Measurements from ENCODE around the gene SEMA5A. TPM values are rescaled to one million over a fixed set of nuclear protein-coding genes. Genes with fewer than 3 reads are reported as not detected.

Gene SEMA5A
- total RNA-seq, 1 donor from 2014 or later = 9.3 TPM

GRCh38 chr5:9268226-9268625 is 277.6 kb downstream of the SEMA5A start:
- no peak for DNase-seq (ENCODE audit: extremely low spot score in 2 of 2)
- no peaks in the 10 kb centered on the region for H3K9me3 ChIP-seq
- H3K4me1 ChIP-seq = peaks cover 8% of the 10 kb centered on the region
- H3K27me3 ChIP-seq = no peaks in the 10 kb centered on the region
- no peak overlapping the region for H3K27ac ChIP-seq
- no peak for TF ChIP-seq CTCF (IDR thresholded peaks at IDR 0.05)
- TF ChIP-seq POLR2AphosphoS5 (IDR thresholded peaks at IDR 0.05; ENCODE audit: insufficient read depth in 1 of 2, low read depth in 1 of 2) = no peak
- TF ChIP-seq POLR2A (IDR thresholded peaks at IDR 0.05) = no peak
- intact Hi-C loops (cut with DNase I) = no loop called here
- no peak overlapping the region for H3K4me3 ChIP-seq
- no peaks in the 10 kb centered on the region for H3K36me3 ChIP-seq

GRCh38 chr5:9265441-9266287 is 280.2 kb downstream of the SEMA5A start:
- H3K36me3 ChIP-seq = no peaks in the 10 kb centered on the region
- no peak for DNase-seq (ENCODE audit: extremely low spot score in 2 of 2)

GRCh38 chr5:9264301-9264700 is 281.6 kb downstream of the SEMA5A start:
- no peak for TF ChIP-seq POLR2A (IDR thresholded peaks at IDR 0.05)
- no peak for TF ChIP-seq POLR2AphosphoS5 (IDR thresholded peaks at IDR 0.05; ENCODE audit: insufficient read depth in 1 of 2, low read depth in 1 of 2)
- no peak for TF ChIP-seq CTCF (IDR thresholded peaks at IDR 0.05)
- H3K36me3 ChIP-seq = no peaks in the 10 kb centered on the region
- DNase-seq (ENCODE audit: extremely low spot score in 2 of 2) = no peak
- no peak overlapping the region for H3K4me3 ChIP-seq
- intact Hi-C loops (cut with DNase I) = no loop called here
- no peaks in the 10 kb centered on the region for H3K27me3 ChIP-seq
- peaks cover 8% of the 10 kb centered on the region for H3K4me1 ChIP-seq
- no peaks in the 10 kb centered on the region for H3K9me3 ChIP-seq
- H3K27ac ChIP-seq = no peak overlapping the region

More at GRCh38 chr5:9265441-9266287, 280.2 kb downstream of the SEMA5A start:
- Histone ChIP-seq H3K9me3 (no peaks in the 10 kb centered on the region), H3K27ac (peak overlapping the region; percentile 60), H3K4me1 (peaks cover 8% of the 10 kb centered on the region), H3K27me3 (no peaks in the 10 kb centered on the region), H3K4me3 (peak overlapping the region in 1 of 2 donors; percentile 21)
- intact Hi-C loops (cut with DNase I) = no loop called here
- TF ChIP-seq POLR2A (IDR thresholded peaks at IDR 0.05) (no peak), POLR2AphosphoS5 (IDR thresholded peaks at IDR 0.05; ENCODE audit: insufficient read depth in 1 of 2, low read depth in 1 of 2) (peak in 1 of 2 donors; percentile 18)

GRCh38 chr5:9263656-9264055 is 282.2 kb downstream of the SEMA5A start:
- H3K9me3 ChIP-seq = no peaks in the 10 kb centered on the region
- H3K36me3 ChIP-seq = no peaks in the 10 kb centered on the region
- DNase-seq (ENCODE audit: extremely low spot score in 2 of 2) = no peak
- H3K4me1 ChIP-seq = peaks cover 8% of the 10 kb centered on the region
- no peaks in the 10 kb centered on the region for H3K27me3 ChIP-seq
- no peak overlapping the region for H3K4me3 ChIP-seq
- H3K27ac ChIP-seq = no peak overlapping the region
- intact Hi-C loops (cut with DNase I) = no loop called here
- no peak for TF ChIP-seq CTCF (IDR thresholded peaks at IDR 0.05)

GRCh38 chr5:9251379-9251980 is 294.4 kb downstream of the SEMA5A start:
- no peak overlapping the region for H3K27ac ChIP-seq
- no peaks in the 10 kb centered on the region for H3K36me3 ChIP-seq
- H3K4me3 ChIP-seq = no peak overlapping the region
- DNase-seq (ENCODE audit: extremely low spot score in 2 of 2) = no peak
- H3K4me1 ChIP-seq = no peaks in the 10 kb centered on the region
- H3K27me3 ChIP-seq = no peaks in the 10 kb centered on the region
- TF ChIP-seq POLR2A (IDR thresholded peaks at IDR 0.05) (no peak), CTCF (IDR thresholded peaks at IDR 0.05) (no peak)
- H3K9me3 ChIP-seq = no peaks in the 10 kb centered on the region
- intact Hi-C loops (cut with DNase I) = no loop called here
